CD14-positive monocyte (primary cell): ENCODE data around the gene GHRH. TPM values are rescaled to one million over a fixed set of nuclear protein-coding genes. Genes with fewer than 3 reads are reported as not detected.

Experiments
- DNase-seq, 3 donors: peaks; one replicate each; pipeline ENCODE4 v3.0.0-alpha.2; 2011 to 2022
- H2AFZ ChIP-seq: 2 replicates; pipeline ENCODE4 v1.6.0; 2012; ENCODE audit warnings: mild to moderate bottlenecking, low read depth, low read length, inconsistent platforms; ENCODE audit not compliant: insufficient read depth, poor library complexity, severe bottlenecking
- H3K27ac ChIP-seq, 2 donors: 1 replicate in 1 of 2; 2 replicates in 1 of 2; pipeline ENCODE4 v1.5.1; 2012 to 2013; ENCODE audit warnings: low read length in 2 of 2, control low read depth in 1 of 2, inconsistent platforms in 1 of 2, low read depth in 1 of 2, mild to moderate bottlenecking in 1 of 2
- H3K27me3 ChIP-seq, 2 donors: one replicate each; pipeline versions ENCODE4 v1.6.0 to v1.6.1; 2011 to 2013; ENCODE audit warnings: low read length in 2 of 2; ENCODE audit not compliant: control insufficient read depth in 2 of 2, insufficient read depth in 2 of 2
- H3K36me3 ChIP-seq, 2 donors: replicated peaks in 1 of 2; 1 replicate in 1 of 2; 2 replicates in 1 of 2; pipeline versions ENCODE4 v1.5.1 to v1.6.1; 2012 to 2013; ENCODE audit warnings: low read length in 2 of 2, control low read depth in 1 of 2, inconsistent platforms in 1 of 2, mild to moderate bottlenecking in 1 of 2; ENCODE audit not compliant: insufficient read depth in 2 of 2, control insufficient read depth in 1 of 2
- H3K4me1 ChIP-seq, 2 donors: 1 replicate in 1 of 2; 2 replicates in 1 of 2; pipeline versions ENCODE4 v1.5.1 to v1.6.1; 2012 to 2013; ENCODE audit warnings: low read length in 2 of 2, control low read depth in 1 of 2, inconsistent platforms in 1 of 2, mild to moderate bottlenecking in 1 of 2, moderate library complexity in 1 of 2; ENCODE audit not compliant: insufficient read depth in 2 of 2, control insufficient read depth in 1 of 2
- H3K4me2 ChIP-seq: replicated peaks from 2 replicates; pipeline ENCODE3; 2012; ENCODE audit warnings: low read length, moderate library complexity, mild to moderate bottlenecking; ENCODE audit not compliant: poor library complexity, severe bottlenecking; ENCODE audit errors: extremely low read depth
- H3K4me3 ChIP-seq, 3 experiments: fragments of 200-600 bp in 1 of 3; sonication (generic) in 1 of 3; replicated peaks in 1 of 3; 1 replicate in 2 of 3; 2 replicates in 1 of 3; pipeline ENCODE4 v1.5.1; 2011 to 2013; ENCODE audit warnings: low read length in 3 of 3, mild to moderate bottlenecking in 3 of 3, control low read depth in 2 of 3, low read depth in 2 of 3, inconsistent platforms in 1 of 3, moderate library complexity in 1 of 3
- H3K79me2 ChIP-seq: 2 replicates; pipeline ENCODE4 v1.6.0; 2012; ENCODE audit warnings: mild to moderate bottlenecking, control low read depth, inconsistent platforms, low read length, moderate library complexity; ENCODE audit not compliant: insufficient read depth
- H3K9ac ChIP-seq: 2 replicates; pipeline ENCODE4 v1.6.0; 2017; ENCODE audit warnings: low read length, mild to moderate bottlenecking; ENCODE audit not compliant: insufficient read depth, poor library complexity, severe bottlenecking
- H3K9me3 ChIP-seq, 2 donors: replicated peaks in 1 of 2; 1 replicate in 1 of 2; 2 replicates in 1 of 2; pipeline versions ENCODE4 v1.5.1 to v1.6.1; 2012 to 2013; ENCODE audit warnings: low read length in 2 of 2, control low read depth in 1 of 2; ENCODE audit not compliant: control insufficient read depth in 1 of 2, insufficient read depth in 1 of 2
- H4K20me1 ChIP-seq: 2 replicates; pipeline ENCODE4 v1.6.0; 2012; ENCODE audit warnings: mild to moderate bottlenecking, low read length, control low read depth, moderate library complexity; ENCODE audit not compliant: insufficient read depth
- H3K27ac Mint-ChIP-seq, 7 donors: one replicate each; pipeline ENCODE4 v1.8.0; 2020; ENCODE audit warnings: mild to moderate bottlenecking in 7 of 7, mixed read lengths in 7 of 7, moderate library complexity in 6 of 7, inconsistent platforms in 2 of 7
- H3K27me3 Mint-ChIP-seq, 3 donors: one replicate each; pipeline ENCODE4 v1.8.0; 2021 to 2022; ENCODE audit warnings: low read depth in 3 of 3, mild to moderate bottlenecking in 3 of 3, mixed read lengths in 3 of 3, moderate library complexity in 3 of 3, inconsistent platforms in 1 of 3
- H3K36me3 Mint-ChIP-seq, 2 donors: one replicate each; pipeline ENCODE4 v1.8.0; 2020; ENCODE audit warnings: mixed read lengths in 2 of 2, inconsistent platforms in 1 of 2, mild to moderate bottlenecking in 1 of 2
- H3K4me1 Mint-ChIP-seq: one replicate; pipeline ENCODE4 v1.8.0; 2020; ENCODE audit warnings: mild to moderate bottlenecking, mixed read lengths
- H3K4me3 Mint-ChIP-seq, 2 donors: one replicate each; pipeline ENCODE4 v1.8.0; 2020; ENCODE audit warnings: mild to moderate bottlenecking in 2 of 2, mixed read lengths in 2 of 2, moderate library complexity in 1 of 2
- H3K9me3 Mint-ChIP-seq, 7 donors: one replicate each; pipeline ENCODE4 v1.8.0; 2020 to 2022; ENCODE audit warnings: mixed read lengths in 7 of 7, mild to moderate bottlenecking in 6 of 7, moderate library complexity in 6 of 7, inconsistent platforms in 2 of 7
- WGBS: methylation state at CpG from one replicate; pipeline ENCODE4 v1.1.5; 2013; ENCODE audit warnings: missing lambda C conversion rate; ENCODE audit not compliant: insufficient coverage; 5-methylcytosine and 5-hydroxymethylcytosine counted together
- intact Hi-C, 2 donors: fragments of 100-400 bp; cut with micrococcal nuclease; formaldehyde crosslinking; loops; one replicate each; pipeline versions ENCODE4 v1.15.0 to v1.15.1; 2023
- polyA plus RNA-seq, 3 donors: library from polyadenylated mRNA; depleted of rRNA in 1 of 3; unstranded in 2 of 3; stranded (reverse) in 1 of 3; fragments of 300-500 nt in 2 of 3; fragments of >200 nt in 1 of 3; fragmentation: Illumina TruSeq in 2 of 3; gene quantifications; 1 replicate in 2 of 3; 2 replicates in 1 of 3; pipeline ENCODE4 v1.2.3, GENCODE V29; 2012 to 2021
- TF ChIP-seq, protein P1 (sequence below): fragments of 200-600 bp; IDR thresholded peaks from one replicate; pipeline ENCODE4 v1.8.0; 2022; ENCODE audit warnings: antibody characterized with exemption, mild to moderate bottlenecking

GHRH gene
- polyA plus RNA-seq, 3 donors, result not detected

DNA sequence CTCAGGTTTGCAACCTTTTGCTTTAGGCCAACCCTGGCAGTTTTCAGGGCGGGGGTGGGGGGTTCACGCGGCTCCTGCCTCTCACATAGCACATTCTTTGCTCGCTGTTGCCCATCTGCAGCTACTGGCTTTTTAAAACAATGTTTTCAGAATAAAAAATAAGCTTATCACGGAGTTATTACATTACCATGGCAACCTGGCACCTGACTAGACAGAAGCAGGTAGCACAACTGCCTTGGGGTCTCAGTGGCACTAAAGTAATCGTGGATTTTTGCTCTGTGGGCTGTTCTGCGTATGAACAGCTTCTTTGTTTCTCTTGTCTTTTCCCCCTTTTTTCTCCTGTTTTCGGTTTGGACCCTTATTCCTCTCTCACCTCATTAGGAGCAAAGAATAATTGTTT is 18.8 kb upstream of the GHRH start:
- no peaks in the 10 kb centered on the region for H3K9me3 Mint-ChIP-seq
- H3K27ac Mint-ChIP-seq, result no peak overlapping the region
- H3K4me3 Mint-ChIP-seq, result no peak overlapping the region
- Histone ChIP-seq H4K20me1 (no peaks in the 10 kb centered on the region), H3K27ac (no peak overlapping the region), H3K27me3 (no peaks in the 10 kb centered on the region), H3K4me2 (no peak overlapping the region), H2AFZ (no peak overlapping the region), H3K79me2 (no peaks in the 10 kb centered on the region), H3K9me3 (no peaks in the 10 kb centered on the region), H3K4me1 (peaks cover 25 to 26% of the 10 kb centered on the region in 2 donors), H3K36me3 (no peaks in the 10 kb centered on the region), H3K4me3 (no peak overlapping the region), H3K9ac (no peak overlapping the region)
- peaks cover 0 to 3% (median 2%) of the 10 kb centered on the region in 3 donors for H3K27me3 Mint-ChIP-seq
- DNase-seq, result no peak
- no peaks in the 10 kb centered on the region for H3K36me3 Mint-ChIP-seq
- TF ChIP-seq, protein P1, sequence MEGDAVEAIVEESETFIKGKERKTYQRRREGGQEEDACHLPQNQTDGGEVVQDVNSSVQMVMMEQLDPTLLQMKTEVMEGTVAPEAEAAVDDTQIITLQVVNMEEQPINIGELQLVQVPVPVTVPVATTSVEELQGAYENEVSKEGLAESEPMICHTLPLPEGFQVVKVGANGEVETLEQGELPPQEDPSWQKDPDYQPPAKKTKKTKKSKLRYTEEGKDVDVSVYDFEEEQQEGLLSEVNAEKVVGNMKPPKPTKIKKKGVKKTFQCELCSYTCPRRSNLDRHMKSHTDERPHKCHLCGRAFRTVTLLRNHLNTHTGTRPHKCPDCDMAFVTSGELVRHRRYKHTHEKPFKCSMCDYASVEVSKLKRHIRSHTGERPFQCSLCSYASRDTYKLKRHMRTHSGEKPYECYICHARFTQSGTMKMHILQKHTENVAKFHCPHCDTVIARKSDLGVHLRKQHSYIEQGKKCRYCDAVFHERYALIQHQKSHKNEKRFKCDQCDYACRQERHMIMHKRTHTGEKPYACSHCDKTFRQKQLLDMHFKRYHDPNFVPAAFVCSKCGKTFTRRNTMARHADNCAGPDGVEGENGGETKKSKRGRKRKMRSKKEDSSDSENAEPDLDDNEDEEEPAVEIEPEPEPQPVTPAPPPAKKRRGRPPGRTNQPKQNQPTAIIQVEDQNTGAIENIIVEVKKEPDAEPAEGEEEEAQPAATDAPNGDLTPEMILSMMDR, result no peak
- peaks cover 24% of the 10 kb centered on the region for H3K4me1 Mint-ChIP-seq
- intact Hi-C loops, result no loop called here
- 92% methylated on average over 4 of the region's 8 CpGs for WGBS

DNA sequence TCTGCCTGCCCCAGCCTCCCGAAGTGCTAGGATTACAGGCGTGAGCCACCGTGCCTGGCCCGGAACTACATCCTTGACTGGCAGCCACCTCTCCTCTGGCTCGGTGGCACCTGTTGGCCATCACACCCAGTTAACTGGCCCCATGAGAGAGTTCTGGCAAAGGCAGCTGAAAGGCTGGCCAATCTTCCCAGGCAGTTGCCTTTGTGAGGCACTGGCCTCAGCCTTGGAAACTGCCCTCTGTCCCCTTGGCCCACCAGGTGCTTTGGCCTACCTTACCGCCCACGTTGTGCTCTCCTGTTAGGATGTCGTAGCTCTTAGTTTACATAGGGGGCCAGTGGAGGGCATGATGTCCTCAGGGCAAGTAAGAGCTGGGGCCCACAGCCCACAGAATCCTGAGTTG is 18.2 kb upstream of the GHRH start:
- no peak overlapping the region for H3K4me2 ChIP-seq
- H2AFZ ChIP-seq, result no peak overlapping the region
- H3K9ac ChIP-seq, result no peak overlapping the region
- H3K4me1 Mint-ChIP-seq, result peaks cover 28% of the 10 kb centered on the region
- no peaks in the 10 kb centered on the region for H3K9me3 ChIP-seq
- H3K27ac ChIP-seq, result no peak overlapping the region
- H3K4me3 ChIP-seq, result no peak overlapping the region
- TF ChIP-seq, protein P1, result no peak
- no peak for DNase-seq
- H3K4me3 Mint-ChIP-seq, result no peak overlapping the region
- H3K36me3 Mint-ChIP-seq, result no peaks in the 10 kb centered on the region
- intact Hi-C loops, result no loop called here
- H3K27me3 ChIP-seq, result no peaks in the 10 kb centered on the region
- no peaks in the 10 kb centered on the region for H3K9me3 Mint-ChIP-seq
- peaks cover 31 to 32% of the 10 kb centered on the region in 2 donors for H3K4me1 ChIP-seq
- peaks cover 0 to 3% (median 2%) of the 10 kb centered on the region in 3 donors for H3K27me3 Mint-ChIP-seq
- H3K79me2 ChIP-seq, result no peaks in the 10 kb centered on the region
- no peak overlapping the region for H3K27ac Mint-ChIP-seq
- H4K20me1 ChIP-seq, result no peaks in the 10 kb centered on the region
- no peaks in the 10 kb centered on the region for H3K36me3 ChIP-seq
- WGBS, result 84% methylated on average over 8 of the region's 8 CpGs
